Body of pancreas (tissue), 4 donors: ENCODE results near the gene SLC4A1AP.
"Not testable (repeated sequence)": the region's sequence is repeated elsewhere in the genome, so short reads cannot be mapped to it uniquely, and the experiment has no call there.

Experiments
- POLR2A ChIP-seq, 3 donors: fragments of 450-650 bp; IDR thresholded peaks; one replicate each; pipeline ENCODE4 v1.6.1; 2016; ENCODE audit warnings: antibody characterized with exemption in 3 of 3, mild to moderate bottlenecking in 2 of 3
- TF ChIP-seq, protein P1 (sequence below), 7 experiments: fragments of 450-650 bp in 4 of 7; fragments of 200-600 bp in 3 of 7; sonication (generic) in 3 of 7; IDR thresholded peaks; one replicate each; pipeline ENCODE4 v1.5.1; 2016 to 2019; ENCODE audit warnings: antibody characterized with exemption in 7 of 7

DNA sequence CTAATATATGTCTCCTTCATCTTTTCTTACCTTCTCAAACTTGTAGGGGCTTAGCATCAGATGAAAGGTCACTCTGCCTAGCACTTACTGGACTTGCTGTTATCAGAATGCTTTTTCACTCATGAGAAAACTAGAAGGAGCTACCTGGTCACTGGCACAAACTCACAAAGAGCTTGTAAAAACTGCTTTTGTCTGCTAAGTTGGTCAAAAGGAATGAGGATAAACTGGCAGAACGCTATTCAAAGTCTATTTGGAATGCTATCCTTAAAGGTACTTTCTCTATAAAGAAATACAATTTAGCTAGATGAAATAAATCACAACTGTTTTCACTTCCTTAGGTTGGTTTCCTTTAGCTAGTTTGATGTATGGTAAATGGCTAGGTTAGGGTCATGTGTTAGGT is 37.4 kb upstream of the SLC4A1AP start:
- TF ChIP-seq, protein P1, sequence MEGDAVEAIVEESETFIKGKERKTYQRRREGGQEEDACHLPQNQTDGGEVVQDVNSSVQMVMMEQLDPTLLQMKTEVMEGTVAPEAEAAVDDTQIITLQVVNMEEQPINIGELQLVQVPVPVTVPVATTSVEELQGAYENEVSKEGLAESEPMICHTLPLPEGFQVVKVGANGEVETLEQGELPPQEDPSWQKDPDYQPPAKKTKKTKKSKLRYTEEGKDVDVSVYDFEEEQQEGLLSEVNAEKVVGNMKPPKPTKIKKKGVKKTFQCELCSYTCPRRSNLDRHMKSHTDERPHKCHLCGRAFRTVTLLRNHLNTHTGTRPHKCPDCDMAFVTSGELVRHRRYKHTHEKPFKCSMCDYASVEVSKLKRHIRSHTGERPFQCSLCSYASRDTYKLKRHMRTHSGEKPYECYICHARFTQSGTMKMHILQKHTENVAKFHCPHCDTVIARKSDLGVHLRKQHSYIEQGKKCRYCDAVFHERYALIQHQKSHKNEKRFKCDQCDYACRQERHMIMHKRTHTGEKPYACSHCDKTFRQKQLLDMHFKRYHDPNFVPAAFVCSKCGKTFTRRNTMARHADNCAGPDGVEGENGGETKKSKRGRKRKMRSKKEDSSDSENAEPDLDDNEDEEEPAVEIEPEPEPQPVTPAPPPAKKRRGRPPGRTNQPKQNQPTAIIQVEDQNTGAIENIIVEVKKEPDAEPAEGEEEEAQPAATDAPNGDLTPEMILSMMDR (IDR thresholded peaks at IDR 0.05) = not testable (repeated sequence)
- TF ChIP-seq POLR2A (IDR thresholded peaks at IDR 0.05) = not testable (repeated sequence)
